Stimulated activated CD4-positive, alpha-beta T cell treated with anti-CD3 and anti-CD28 coated beads, Interleukin-1b, Interleukin-23, amount 100 ng/mL, for 48 hours (primary cell): Measurements from ENCODE around the gene MEA1.
"Not testable (repeated sequence)": the region's sequence is repeated elsewhere in the genome, so short reads cannot be mapped to it uniquely, and the experiment has no call there.

Experiments
- DNase-seq: peaks from one replicate; pipeline ENCODE4 v3.0.0-alpha.2; 2020

Gene MEA1

GRCh38 chr6:43006251-43006650 lies 7.5 kb downstream of the MEA1 start:
- no peak for DNase-seq

- no peak for DNase-seq
These were observed 7.9 kb downstream of the MEA1 start for GRCh38 chr6:43005844-43006243.

DNA sequence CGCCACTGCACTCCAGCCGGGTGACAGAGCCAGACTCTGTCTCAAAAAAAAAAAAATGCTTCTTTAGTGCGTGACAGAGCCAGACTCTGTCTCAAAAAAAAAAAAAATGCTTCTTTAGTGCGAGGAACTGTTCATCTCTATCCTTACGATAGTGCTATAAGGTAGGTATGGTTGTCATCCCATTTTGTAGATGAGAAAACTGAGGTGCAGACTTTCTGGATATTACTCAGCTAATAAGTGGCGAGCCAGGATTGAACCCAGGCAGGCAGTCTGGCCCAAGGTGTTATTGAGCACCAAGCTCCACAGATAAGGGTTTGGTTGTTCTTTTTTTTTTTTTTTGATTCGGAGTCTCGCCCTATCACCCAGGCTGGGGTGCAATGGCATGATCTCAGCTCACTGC lies 11.9 kb downstream of the MEA1 start:
- DNase-seq, result no peak

- DNase-seq, result not testable (repeated sequence)
These were observed 15.5 kb downstream of the MEA1 start for GRCh38 chr6:42998205-42998604.

DNA sequence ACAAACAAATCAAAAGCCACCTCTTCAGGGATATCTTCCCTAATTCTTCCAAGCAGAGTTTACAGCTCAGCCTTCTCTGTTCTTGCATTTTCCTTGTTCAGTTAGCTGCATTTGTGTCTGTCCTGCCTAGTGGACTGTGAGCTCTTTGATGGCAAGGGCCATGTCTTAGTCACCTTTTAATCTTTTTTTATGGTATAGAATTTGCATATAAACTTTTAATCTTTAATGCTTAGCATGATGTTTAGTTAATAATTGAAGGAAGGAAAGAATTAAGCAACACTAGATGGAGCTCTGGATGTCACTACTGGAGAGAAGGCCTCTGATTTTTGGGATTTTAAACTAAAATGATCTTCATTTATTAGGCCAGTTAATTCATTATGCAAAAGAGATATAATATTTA lies 17.2 kb downstream of the MEA1 start:
- DNase-seq, result no peak

DNA sequence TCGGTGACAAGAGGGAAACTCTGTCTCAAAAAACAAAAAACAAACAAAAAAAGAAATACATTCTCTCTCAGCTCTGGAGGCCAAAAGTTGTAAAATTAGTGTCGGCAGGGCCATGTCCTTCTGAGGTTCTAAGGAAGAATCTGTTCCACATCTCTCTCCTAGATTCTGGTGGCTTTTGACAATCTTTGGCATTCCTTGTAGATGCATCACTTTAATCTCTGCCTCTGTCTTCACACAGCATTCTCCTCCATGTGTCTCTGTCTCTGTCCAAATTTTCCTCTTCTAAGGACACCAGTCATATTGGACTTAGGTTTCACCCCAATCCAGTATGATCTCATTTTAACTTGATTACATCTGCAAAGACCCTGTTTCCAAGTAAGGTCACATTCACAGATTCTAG lies 20.3 kb downstream of the MEA1 start:
- no peak for DNase-seq

DNA sequence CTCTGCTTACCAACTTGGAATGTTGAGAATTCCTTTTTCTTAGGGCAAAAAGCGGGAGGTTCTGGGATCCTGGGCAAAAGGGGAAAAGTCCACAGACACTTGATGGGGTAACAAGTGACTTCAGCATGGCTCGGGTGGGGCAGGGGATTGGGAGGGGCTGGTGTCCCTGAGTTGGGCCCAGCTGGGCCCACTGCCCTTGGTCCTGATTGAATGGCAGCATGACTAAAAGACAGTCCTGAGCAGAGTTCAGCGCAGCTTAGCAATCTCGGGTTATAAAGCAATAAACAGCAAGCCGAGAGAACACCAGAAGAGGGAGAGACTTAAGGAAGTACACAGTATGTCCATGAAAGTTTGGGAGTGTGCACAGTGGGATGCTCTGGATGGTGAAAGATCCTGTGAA lies 23.8 kb downstream of the MEA1 start:
- DNase-seq, result no peak

GRCh38 chr6:42988486-42989020 lies 25.2 kb downstream of the MEA1 start:
- DNase-seq, result no peak

- no peak for DNase-seq
These were observed 26.0 kb downstream of the MEA1 start for GRCh38 chr6:42987533-42988451.

GRCh38 chr6:42984924-42985475 lies 28.7 kb downstream of the MEA1 start:
- DNase-seq, result no peak

GRCh38 chr6:42984001-42984923 lies 29.5 kb downstream of the MEA1 start, which contains the start of gene PPP2R5D:
Gene PPP2R5D (plus strand): TSS chr6:42984570. CDS start chr6:42984678, 108 bp downstream.
- DNase-seq, result peak; percentile 98

DNA sequence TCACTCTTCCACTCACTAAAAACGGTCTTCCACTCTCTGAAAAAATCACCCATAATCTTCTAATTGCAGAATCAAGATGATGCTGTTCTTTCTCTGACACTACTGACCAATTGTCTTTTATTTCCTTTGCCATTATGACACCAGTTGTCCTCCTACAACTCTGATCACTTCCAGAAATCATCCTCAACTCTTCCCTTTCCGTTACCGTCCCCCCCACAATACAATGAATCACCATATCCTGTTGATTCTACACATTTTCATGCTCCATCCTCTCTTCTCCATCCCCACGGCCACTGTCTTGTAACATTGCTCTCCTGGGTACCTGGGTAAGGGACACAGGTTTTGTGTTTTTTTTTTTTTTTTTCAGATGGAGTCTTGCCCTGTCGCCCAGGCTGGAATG lies 31.9 kb downstream of the MEA1 start:
- no peak for DNase-seq

- no peak for DNase-seq
These were observed 34.1 kb downstream of the MEA1 start for GRCh38 chr6:42979523-42980177.

GRCh38 chr6:42978839-42979522 lies 34.8 kb downstream of the MEA1 start, which contains the start of gene PEX6:
Gene PEX6 (minus strand): TSS chr6:42979181. CDS start chr6:42979150, 31 bp downstream.
- DNase-seq, result peak; percentile 94

DNA sequence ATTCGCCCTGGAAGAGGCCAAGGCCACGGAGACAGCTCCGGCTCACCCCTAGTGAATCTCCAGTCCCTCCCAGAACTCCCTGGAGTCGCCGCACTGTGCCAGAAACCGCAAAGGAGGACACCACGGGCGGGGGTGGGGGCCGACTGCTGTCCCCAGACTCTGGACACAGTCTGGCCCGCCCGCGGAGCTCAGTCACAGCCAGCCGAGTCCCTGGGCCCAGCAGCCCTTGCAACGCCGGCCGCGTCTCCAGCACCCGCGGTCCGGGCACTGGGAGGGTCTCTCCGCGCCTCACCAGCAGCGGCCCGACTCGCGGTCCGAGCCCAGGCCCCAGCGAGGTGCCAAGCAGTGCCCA lies 35.3 kb downstream of the MEA1 start:
- no peak for DNase-seq

DNA sequence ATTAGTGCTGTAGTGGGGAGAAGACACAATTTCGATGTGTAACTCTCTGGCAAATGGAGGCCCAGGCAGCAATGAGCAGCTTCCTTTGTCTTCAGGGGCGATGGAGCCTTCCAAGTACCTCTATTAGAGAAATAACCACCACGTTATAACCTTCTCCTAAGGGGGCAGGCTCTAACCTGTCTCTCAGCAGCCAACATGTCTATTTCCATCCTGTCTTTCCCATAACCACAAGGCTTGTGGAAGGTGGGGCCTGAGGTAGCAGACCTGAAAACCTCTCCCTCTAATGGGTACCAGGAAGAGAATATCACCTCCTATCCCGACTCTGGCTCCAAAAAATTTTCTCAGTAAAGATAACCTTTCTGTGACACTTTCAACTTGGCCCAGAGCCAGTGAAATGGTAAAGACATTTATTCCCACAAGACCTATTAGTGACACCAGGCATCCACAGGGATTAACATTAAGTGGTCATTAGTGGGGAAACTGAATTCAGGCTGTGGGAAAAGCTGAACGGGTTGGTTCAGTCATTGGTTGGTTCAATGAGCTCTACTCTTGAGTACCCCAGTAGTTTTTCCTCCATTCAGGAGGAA lies 38.7 kb downstream of the MEA1 start:
- DNase-seq, result no peak

DNA sequence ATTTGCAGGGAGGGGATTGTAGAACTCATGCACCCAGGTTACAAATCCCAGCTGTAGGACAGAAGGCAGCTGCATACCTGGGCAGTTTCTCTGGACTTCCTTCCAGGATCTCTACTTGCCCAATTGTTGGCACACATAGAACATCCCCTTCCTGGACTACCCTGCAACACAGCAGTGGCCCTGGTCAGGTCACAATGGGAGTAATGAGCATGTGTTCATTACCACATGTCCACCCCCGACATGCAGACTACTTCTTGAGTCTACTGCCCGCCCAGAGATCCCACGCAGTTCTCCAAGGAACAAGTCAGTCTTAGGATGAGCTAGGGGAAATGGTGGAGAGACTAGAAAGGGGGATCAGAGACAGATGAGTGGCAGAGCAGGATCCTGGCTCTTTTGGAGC lies 39.8 kb downstream of the MEA1 start:
- DNase-seq, result no peak

DNA sequence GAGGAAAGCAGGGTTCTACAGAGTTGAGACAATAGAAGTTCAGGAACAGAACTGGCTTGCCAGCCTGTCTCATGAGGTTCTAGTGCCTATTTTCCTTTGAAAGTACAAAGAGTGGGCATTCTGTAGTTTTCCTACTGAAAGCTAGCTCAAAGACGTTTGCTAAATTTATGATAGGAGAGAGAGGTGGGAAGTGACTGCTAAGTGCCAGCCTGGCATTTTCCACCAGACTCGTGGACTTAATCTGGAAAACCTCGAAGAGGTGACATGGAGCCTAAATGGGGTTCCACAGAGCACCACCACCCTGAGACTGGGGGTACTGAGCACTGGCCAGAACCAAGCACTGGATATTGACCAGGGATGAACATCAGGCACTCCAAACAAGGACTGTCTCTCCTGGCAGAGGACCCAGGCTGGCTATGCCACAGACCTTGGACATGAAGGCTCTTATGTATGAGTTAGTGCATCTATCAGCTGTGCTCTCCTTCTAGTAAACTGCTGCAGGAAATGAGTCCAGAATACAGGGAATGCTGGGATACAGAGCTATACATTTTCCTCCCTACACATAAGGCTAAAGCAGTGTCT lies 41.9 kb downstream of the MEA1 start:
- no peak for DNase-seq

DNA sequence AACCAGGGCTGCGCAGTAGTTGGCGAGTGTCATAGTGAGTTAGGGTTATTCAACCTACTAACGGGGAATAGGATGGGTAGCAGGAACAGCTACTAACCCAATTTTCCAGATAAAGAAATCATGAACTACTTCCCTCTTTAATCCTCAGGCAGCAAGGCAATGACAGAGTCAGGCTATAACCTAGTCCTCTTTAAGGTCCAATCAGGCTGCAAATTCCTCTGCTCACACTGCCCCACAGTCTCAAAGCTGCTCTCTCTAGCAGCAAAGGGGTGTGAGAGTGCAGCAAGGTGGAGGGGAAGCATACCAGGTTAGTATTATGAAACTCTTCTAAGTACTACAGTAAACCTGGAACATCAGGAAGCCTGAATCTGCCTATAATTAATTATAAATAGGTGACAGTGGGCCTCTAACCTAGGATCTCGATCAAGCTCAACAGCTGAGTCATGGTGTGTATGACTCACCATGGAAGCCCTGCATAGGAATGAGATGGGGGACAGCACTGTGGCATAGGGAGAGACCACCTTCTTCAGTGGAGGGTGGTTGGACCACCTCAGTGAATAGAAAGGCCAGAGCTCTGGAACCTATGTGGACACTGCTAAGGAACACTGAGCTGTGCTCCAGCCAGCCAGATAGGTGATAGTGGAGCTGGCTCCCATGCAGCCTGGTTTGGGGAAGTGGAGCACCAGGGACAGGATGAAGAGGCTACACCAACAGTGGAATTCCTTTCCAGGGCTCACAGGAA lies 42.7 kb downstream of the MEA1 start:
- DNase-seq, result no peak

GRCh38 chr6:42969934-42970333 lies 43.8 kb downstream of the MEA1 start:
- DNase-seq, result no peak
